ENCODE results near the gene NUDT4.
"Not testable (repeated sequence)": the region's sequence is repeated elsewhere in the genome, so short reads cannot be mapped to it uniquely, and the experiment has no call there.

The NUDT4 gene

GRCh38 chr12:93366422-93366821 lies 11.3 kb upstream of the NUDT4 start:
- no peak for DNase-seq (ENCODE audit: low read depth, low spot score)

GRCh38 chr12:93368766-93369165 lies 9.0 kb upstream of the NUDT4 start:
- no peak for DNase-seq (ENCODE audit: low read depth, low spot score)

- no peak for DNase-seq (ENCODE audit: low read depth, low spot score)
Measured at GRCh38 chr12:93369505-93369904, 8.2 kb upstream of the NUDT4 start.

GRCh38 chr12:93370947-93371346 lies 6.8 kb upstream of the NUDT4 start:
- no peak for DNase-seq (ENCODE audit: low read depth, low spot score)

DNA sequence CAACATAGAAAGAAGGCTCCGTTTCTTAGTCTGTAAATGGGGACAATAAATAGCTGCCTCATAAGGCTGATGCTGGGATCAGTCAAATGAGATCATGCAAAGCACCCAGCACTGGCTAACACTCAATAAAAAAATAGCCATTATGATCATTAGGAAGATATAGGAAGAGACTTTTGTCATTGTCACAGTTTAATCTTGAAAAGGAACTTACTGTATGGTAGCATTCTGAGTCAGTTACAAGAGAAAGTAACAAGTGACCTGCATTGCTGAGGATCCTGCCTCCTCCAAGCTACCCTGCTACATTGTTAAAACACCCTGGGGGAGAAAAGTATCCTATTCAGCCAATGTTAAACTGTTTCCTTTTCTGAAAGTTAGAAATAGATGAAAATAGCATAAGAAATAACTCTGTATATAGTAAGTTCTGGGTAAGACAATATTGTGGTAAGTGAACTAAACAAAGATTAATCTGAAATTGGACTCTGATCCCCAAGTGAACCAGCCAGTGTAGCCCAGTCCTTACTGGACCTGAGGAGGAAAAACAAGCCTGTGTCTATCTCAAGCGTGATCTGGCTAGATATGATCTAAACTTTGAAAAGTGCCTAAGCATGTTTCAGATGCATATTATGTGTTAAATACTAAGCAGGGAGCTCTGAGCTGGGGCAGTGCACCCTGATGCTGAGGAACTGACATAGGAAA lies 3.6 kb upstream of the NUDT4 start:
- DNase-seq (ENCODE audit: low read depth, low spot score): no peak

DNA sequence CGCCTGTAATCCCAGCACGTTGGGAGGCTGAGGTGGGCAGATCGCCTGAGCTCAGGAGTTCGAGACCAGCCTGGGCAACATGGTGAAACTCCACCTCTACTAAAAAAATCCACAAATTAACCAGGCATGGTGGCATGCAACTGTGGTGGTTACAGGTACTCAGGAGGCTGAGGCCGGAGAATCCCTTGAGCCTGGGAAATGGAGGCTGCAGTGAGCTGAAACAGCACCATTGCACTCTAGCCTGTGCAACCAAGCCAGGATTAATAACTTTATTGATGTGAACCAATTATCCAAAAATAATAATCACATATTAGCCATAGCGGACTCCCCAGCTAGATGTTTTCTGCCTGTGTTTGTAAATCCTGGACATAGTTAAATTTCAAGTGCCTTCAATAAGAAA lies 1.8 kb upstream of the NUDT4 start:
- no peak for DNase-seq (ENCODE audit: low read depth, low spot score)

DNA sequence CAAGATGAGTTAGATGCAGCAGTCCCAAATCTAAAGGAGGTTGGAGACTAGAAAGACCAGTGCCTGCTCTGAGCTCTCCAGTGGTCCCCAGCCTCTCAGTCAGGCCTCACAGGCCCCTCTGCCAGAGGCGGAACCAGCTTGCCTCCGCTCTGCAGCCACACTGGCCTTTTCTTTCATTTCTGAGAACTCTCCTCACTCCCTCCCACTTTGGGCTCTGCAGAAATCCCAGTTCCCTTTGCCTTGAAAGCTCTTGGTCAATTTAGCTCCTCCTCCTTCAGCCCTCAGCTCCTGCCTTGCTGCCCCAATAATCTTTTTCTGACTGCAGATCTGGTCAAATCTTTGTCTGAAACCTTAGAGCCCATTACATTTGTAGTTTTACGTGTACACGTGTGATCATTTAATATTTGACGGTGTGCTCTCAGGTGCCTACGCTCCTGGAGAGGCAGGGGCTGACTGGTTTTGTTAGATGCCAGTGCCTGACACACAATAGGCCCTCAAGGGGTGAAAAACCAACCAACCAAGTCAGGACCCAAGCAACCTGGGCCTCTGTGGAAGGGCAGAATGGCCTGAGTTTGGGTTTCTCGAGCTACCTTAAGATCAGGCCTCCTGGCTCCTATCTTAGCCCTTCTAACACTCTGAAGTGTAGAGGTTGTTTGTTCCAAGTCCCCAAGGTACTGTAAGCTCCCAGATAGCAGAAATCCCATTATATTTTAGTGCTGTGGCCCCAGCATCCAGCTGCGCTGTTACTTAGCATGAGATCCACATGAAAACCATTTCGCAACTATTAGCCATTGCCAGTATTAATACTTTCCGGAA lies 1.1 kb upstream of the NUDT4 start:
- DNase-seq (ENCODE audit: low read depth, low spot score): no peak

DNA sequence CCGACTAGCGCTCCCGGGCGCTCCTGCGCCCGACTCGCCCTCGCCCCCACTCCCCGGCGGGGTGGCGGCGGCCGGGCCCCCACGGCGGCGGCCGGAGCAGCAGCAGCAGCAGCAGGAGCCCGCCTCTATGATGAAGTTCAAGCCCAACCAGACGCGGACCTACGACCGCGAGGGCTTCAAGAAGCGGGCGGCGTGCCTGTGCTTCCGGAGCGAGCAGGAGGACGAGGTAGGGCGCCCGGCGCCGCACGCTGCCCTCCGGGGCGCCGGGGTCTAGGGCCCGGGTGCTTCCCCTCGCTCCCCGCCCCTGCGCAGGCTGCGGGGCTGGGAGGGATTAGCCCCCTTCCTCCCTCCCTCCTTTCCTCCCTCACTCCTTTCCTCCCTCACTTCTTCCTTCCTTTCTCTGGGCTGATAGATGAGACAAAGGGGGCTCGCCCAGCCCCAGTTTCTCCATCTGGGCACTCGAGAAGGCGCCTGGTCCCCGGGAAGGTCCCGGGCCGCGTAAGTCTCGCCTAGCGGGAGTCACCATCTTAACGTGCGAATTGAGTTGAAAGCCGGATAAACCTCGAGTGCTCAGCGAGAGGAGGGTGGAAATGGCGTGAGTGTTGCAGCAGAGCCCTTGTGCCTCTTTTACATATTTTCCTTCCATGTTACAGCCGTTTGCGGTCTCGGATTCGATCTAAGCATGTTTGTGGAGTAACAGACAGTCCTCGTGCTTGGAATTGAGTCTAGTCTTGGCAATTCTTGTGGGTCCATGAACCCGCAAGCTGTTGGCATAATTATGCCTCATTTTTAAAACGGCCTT lies 672 bp downstream of the NUDT4 start:
- DNase-seq (ENCODE audit: low read depth, low spot score): not testable (repeated sequence)

DNA sequence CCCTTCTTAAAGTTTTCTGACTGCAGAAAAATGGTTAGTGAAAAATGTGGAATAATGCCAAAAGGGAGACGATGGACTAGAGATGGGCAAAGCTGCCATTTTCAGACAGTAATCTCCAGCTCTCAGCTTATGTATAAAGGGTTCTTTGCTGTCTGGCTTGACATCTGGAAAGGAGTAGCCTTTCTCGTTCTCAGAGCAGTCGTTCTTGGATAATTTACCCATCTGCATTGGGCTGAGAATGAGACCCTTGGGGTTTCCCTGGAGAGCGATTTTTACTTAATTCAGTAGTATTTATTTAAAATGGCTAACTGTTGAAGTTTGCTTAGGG lies 1.2 kb downstream of the NUDT4 start:
- no peak for DNase-seq (ENCODE audit: low read depth, low spot score)

- DNase-seq (ENCODE audit: low read depth, low spot score): no peak
Measured at GRCh38 chr12:93379326-93379980, 1.7 kb downstream of the NUDT4 start.

DNA sequence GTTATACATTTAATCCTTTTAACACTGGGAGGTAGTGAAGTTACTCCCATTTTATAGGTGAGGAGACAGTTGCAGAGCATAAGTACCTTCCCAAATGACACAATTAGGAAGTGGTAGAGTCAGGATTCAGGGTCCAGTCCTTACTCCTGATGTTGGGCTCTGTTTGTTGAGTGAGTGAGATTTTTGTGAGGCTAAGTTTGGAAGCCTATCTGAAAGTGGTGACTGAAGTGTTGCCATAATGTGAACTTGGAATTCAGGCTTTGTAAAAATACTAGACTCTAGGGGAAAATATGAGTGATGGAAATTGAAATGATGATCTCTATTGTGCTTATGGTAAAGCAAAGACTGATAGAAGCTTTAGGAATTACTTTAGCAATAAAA lies 2.2 kb downstream of the NUDT4 start:
- DNase-seq (ENCODE audit: low read depth, low spot score): no peak

DNA sequence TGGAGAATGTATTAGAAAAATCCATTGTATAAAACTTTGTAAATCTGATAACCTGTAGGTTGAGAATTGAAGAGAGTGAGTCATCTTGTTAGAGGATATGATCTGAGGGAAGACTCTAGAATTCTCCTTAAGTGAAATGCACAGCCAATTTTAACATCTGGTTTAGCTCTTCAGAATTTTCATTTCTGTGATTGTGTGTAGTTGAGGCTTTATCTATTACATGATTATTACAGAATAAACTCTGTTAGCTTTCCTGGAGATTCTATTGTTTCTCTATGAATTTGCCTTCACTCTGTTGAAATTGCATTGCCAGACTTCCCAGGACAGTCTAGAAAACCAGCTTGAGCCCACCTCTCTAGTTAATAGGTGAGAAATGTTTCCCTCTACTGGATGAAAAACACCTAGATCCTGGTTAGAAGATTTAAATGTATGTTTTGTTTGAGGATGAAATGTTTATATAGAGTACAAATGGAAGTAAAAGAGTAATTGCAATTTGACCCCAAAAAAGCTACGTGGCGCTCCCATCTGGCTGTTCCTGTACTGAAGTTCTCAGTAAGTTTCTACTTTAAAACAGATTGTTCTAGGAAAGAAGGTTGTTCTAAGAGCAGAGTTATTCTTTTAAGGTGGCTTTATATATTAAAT lies 2.9 kb downstream of the NUDT4 start:
- no peak for DNase-seq (ENCODE audit: low read depth, low spot score)

DNA sequence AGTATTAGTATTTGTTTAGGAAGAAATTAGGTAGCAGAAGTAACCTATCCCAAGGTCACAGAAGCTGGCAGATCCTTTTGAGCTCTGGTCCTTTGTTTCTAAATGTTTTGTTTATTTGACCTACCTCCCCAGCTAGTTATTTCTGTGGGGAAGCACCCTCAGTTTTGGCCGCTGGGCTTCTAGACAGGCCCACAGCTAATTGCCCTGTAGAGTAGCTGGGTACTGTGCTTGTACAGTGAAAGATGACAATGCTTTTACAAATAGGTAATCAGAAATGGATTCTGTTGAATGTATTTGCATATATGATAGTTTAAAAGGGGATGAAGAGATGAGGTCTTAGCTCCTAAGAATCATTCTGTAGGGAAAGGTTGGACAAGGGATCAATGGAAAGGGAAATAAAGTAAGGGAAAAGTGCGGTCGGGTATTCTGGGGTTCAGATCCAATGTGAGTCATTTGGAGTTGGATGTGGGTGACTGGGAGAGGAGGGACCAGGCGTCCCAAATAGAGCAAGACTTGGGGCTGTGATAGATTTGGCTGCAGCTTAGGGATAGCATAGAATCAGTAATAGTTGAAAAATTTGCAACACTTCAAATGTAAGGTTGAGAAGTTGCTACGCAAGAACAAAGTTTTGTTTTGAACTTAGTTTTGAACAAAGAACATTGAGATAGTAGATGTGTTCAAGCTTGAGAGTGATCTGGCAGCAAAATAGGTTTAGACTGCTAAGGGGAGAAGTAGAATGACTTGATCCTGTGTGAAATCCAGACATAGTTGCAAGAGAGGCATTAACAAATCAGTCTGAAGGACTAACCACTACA lies 3.6 kb downstream of the NUDT4 start:
- no peak for DNase-seq (ENCODE audit: low read depth, low spot score)

GRCh38 chr12:93381976-93382437 lies 4.3 kb downstream of the NUDT4 start:
- DNase-seq (ENCODE audit: low read depth, low spot score): not testable (repeated sequence)

DNA sequence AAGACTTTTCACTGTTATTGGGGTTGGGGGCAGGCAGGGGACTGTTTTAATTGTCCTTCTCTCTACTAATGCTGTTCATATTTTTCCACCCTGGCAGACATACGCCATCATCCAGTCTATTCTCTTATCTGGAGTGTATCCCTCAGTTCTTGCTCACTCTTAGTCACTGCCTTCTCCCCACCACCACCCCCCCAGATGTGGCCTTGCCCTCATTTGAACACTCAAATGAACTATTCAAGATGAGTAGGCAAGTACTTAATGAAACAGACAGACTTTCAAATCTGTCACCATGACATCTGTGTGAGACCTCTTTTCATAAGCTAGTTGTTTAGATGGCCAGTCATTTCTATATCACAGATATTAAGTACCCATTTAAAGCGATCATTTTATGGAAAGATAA lies 10.1 kb downstream of the NUDT4 start:
- no peak for DNase-seq (ENCODE audit: low read depth, low spot score)

DNA sequence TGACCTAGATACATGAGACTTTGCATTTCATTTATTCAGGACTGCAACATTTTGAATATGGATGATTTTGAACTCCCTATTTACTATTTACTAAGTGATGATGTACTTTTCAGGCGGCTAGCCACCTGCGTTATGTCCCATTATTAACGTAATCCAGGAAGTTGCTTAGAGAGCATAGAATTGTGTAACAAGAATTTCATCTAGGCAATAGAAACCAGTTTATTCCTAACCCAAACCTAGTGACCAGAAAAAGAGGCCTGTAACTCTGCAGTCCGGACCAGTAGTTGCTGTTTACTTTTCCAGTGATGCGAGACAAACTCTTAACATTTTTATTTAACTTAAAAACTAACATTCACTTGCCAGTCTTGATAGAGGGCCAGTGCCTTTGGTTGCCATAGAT lies 12.3 kb downstream of the NUDT4 start:
- DNase-seq (ENCODE audit: low read depth, low spot score): no peak

GRCh38 chr12:93390549-93391297 lies 13.0 kb downstream of the NUDT4 start:
- DNase-seq (ENCODE audit: low read depth, low spot score): no peak

GRCh38 chr12:93393425-93393824 lies 15.7 kb downstream of the NUDT4 start:
- no peak for DNase-seq (ENCODE audit: low read depth, low spot score)

DNA sequence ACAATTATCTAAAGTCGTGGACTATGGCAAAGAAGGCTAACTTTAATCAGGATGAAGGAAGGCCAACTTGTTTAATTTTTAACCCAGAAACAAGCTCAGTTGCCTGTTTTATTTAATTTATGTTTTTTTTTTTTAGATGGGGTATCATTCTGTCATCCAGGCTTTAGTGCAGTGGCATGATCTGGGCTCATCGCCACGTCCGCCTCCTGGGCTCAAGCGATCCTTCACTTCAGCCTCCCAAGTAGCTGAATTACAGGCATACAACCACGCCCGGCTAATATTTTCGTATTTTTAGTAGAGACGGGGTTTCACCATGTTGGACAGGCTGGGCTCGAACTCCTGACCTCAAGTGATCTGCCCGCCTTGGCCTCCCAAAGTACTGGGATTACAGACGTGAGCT lies 19.7 kb downstream of the NUDT4 start:
- no peak for DNase-seq (ENCODE audit: low read depth, low spot score)
